Iris pigment epithelial cell (primary cell): Measurements from ENCODE around the gene HSD3B7.

ENCODE experiments used
- DNase-seq: peaks from one replicate; pipeline ENCODE4 v3.0.0-alpha.2; 2011; ENCODE audit warnings: low read depth

The HSD3B7 gene

DNA sequence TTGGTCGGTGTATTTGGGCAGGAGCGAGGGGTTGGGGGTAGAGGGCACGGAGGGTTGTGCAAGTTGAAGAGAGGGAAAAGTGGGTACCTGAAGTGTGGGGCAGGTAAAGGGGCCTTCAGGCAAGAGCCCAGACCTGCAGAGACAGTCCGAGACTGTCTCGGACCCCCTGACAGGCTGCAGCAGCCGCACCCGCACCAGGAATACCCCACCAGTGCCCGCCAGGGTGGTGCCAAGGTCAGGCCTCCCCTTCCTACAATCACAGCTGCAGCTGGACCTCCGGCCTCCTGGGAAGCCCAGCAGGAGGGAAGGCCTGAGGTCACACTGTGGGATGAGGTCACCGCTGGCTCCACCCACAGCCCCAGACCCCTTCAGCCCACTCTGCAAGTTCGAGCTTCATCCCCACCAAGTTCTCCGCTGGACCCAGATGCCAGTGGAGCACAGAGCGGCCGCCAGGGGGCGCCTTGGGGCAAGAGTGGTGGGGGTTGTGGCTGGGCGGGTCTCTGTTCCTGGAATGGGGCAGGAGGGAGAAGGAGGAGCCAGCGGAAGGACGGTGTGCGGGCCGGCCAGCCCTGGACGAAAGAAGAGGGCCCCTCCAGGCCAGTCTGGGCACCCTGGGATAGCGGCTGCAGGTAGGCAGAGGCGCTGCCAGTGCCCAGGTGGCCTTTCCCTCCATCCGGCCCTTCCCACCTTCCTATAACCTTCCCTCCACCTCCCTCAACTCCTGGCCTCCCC is at the start of gene HSD3B7:
Gene HSD3B7 (plus strand): TSS at position 539 of the 732 bp plus-strand sequence. CDS start 452 bp downstream, outside the sequence.
- peak; percentile 71 for DNase-seq

DNA sequence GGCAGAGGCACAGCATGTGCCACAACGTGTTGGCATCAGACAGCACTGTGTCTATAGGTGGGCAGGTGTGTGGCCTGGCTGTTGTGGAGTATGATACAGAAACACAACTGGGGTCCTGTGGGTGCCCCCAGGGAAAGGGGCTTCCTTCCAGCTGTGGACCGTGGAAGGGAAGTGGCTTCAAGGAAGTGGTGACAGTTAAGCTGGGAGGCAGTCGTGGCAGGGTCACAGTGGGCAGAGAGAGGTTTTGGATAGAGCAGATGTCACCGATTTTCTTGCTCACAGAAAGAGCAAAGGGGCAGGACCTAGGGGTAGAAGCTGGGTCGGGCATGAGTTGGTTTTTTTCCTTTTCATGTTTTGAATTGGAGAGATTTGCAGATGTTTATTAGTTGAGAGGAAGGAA is 47.3 kb upstream of the HSD3B7 start:
- no peak for DNase-seq

GRCh38 chr16:30939571-30939970 is 45.4 kb upstream of the HSD3B7 start:
- DNase-seq = peak; percentile 42

- DNase-seq = peak; percentile 73
Observed at GRCh38 chr16:30941600-30942425, 43.2 kb upstream of the HSD3B7 start.

DNA sequence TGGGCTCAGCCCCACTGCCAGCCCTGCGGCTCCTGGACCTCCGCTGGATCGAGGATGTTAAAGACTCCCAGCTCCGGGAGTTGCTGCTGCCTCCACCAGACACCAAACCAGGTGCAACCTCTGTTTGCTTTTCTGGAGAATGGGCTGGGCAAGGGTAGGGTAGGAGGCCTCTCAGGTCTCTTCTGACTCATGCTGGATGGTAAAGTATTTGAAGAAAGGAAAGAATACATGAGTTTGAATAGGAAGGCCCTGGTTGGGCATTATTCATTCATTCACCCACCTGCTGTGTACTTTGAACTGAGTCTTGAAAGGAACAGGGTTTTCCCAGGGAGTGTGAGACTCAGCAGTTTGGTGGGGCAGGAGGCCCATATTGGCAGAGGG is 42.6 kb upstream of the HSD3B7 start:
- no peak for DNase-seq

DNA sequence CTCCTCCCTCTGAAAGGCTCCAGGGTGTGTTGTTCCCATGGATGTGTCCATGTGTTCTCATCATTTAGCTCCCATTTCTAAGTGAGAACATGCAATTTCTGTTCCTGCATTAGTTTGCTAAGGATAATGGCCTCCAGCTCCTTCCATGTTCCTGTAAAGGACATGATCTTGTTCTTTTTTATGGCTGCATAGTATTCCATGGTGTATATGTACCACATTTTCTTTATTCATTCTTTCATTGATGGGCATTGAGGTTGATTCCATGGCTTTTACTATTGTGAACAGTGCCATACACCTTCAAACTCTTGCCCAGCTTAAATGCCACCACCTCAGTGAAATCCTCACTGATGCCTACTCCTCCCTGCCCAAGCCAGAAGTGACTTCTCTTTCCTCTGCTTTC is 40.7 kb upstream of the HSD3B7 start:
- no peak for DNase-seq

DNA sequence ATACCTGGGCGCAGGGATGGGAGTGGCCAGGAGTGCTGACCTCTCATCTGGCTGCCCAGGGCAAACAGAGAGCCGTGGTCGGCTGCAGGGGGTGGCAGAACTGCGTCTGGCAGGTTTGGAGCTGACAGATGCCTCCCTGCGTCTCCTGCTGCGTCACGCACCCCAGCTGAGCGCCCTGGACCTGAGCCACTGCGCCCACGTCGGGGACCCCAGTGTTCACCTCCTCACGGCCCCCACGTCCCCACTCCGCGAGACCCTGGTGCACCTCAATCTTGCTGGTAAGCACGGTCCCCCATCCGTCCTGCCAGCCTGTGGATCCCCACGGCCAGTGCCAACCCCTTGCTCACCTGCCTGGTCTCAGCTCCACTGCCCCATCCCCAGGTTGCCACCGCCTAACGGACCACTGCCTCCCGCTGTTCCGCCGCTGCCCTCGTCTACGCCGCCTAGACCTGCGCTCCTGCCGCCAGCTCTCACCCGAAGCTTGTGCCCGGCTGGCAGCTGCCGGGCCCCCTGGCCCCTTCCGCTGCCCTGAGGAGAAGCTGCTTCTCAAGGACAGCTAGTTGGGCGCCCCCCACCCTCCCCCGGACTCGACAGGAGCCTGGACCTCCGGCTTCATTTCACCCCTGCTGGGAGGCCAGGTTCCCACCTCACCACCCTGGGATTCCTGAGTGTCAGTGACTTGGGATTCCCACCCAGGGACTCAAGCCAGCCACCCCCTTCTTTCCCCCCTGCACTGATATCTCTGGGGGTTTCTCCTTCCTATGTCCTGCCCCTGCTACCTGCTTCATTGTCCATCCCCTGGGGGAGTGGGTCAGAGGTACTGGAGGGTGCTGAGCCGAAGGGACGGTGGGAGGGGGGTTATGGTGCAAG is 38.1 kb upstream of the HSD3B7 start:
- no peak for DNase-seq

- DNase-seq = no peak
Observed at GRCh38 chr16:30947541-30947858, 37.5 kb upstream of the HSD3B7 start.

- peak; percentile 98 for DNase-seq
Observed at GRCh38 chr16:30947859-30948666, 36.9 kb upstream of the HSD3B7 start.

DNA sequence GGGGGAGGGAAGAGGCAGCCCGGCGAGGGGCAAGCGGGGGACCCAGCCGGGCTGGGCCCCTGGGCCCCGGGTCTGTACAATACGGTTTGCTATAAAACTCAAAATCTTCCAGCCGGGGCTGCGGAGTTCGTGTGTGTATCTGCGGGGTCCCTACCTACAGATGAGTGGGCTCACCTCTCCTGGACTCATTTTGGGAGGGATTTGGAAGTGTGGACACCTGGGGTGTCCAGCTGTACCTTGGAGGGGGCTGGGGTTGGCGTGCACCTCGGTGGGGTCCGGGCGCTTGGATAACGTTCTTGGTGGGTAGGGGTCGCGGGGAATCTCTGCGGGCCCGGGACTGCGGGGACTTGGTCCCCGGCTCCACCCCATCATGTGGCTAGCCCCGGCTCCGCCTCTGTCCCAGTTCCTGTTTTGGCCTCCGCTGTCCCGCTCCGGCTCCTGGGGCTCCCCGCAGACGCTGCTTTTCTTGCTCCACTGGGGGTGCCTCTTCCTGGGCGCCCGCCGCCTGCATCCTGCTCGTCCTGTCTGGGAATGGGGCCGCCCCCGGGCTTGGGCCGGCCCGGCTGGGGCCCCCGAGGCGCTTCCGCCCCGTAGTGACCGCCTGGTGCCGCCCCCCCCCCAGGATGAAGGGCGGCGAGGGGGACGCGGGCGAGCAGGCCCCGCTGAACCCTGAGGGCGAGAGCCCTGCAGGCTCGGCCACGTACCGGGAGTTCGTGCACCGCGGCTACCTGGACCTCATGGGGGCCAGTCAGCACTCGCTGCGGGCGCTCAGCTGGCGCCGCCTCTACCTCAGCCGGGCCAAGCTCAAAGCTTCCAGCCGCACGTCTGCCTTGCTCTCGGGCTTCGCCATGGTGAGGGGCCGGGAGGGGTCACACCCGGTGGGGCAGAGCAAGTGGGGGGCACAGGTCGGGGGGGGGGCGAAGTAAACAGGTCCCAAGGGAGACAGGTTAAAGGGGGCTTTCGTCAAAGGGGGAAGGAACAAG is 36.0 kb upstream of the HSD3B7 start, which contains the start of gene ORAI3:
Gene ORAI3 (plus strand): TSS at position 402 of the 983 bp plus-strand sequence. CDS start 222 bp downstream, at position 624.
- DNase-seq = peak; percentile 63

DNA sequence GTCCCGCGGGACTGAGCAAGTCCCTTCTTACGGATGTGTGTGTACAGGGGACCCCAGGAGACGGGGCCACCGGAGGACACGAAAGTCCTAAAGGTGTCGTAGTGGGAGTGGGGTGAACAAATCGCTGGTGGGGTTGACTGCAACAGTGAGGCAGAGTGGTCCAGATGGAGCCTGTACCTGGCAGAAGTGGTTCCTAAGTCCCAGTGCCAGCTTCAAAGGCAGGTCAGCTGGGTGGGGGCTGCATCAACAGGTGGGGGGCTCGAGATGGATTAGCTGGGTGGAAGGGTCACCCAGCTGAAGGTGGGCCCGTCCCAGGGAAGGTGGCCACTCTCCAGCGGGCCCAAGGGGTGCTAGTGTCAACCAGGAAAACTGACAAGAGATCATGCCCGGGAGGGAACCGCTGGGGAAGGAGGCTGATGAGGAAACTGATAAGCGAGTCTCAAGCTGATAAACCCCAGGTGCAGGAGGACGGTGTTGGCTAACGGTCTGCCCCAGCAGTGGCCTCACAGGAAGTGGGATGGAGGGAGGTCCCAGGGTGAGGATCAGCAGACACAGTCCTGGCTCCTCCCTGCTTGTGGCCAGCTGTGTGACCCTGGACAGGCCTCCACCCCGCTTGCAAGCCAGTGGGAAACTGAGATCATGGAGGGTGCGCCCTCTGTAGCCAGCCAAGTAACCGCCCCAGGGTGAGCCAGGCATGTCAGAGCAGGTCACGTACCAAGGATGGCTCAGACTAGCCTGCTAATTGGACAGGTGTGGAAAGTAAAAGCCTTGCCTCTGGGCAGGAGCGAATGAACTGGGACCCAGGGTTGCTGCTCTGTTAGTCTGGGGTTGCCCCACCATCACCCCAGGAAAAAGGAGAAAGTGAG is 35.1 kb upstream of the HSD3B7 start:
- DNase-seq = peak; percentile 84

GRCh38 chr16:30950516-30951065 is 34.4 kb upstream of the HSD3B7 start:
- DNase-seq = no peak

GRCh38 chr16:30951193-30951592 is 33.8 kb upstream of the HSD3B7 start:
- no peak for DNase-seq

DNA sequence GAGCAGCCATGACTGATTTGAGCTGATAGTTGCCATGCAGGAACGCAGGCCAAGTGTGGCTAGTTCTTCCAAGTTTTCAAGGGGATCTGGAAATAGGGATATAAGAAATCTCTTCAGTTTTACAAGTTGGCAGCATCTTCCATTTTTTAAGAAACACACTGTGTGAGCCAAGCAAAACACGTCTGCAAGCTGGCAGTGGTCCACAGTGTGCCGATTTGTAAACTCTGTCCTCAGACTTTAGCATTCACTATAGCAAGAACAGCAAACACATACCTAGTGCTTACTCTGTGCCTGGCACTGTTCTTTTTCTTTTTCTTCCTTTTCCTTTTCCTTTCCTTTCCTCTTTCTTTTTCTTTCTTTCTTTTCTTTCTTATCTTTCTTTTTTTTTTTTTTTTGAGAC is 33.3 kb upstream of the HSD3B7 start:
- peak; percentile 61 for DNase-seq

DNA sequence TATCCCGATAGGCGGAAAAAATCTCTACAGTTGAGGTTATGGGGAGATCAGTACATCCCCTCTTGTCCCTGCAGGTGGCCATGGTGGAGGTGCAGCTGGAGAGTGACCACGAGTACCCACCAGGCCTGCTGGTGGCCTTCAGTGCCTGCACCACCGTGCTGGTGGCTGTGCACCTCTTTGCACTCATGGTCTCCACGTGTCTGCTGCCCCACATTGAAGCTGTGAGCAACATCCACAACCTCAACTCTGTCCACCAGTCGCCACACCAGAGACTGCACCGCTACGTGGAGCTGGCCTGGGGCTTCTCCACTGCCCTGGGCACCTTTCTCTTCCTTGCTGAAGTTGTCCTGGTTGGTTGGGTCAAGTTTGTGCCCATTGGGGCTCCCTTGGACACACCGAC is 31.9 kb upstream of the HSD3B7 start:
- no peak for DNase-seq

GRCh38 chr16:30953511-30954124 is 31.4 kb upstream of the HSD3B7 start:
- peak; percentile 80 for DNase-seq

DNA sequence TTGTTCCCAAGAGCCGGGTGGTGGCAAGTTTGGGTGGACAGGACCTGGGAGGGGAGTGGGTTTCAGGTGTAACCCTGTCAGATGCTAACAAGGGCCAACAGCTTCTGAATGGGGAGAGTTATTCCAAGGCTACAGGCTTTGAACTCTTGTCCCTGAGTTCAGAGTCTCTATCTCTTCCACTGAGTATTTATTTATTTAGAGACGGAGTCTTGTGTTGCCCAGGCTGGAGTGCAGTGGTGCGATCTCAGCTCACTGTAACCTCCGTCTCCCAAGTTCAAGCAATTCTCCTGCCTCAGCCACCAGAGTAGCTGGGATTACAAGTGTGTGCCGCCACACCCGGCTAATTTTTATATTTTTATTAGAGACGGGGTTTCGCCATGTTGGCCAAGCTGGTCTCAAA is 30.0 kb upstream of the HSD3B7 start:
- DNase-seq = no peak

DNA sequence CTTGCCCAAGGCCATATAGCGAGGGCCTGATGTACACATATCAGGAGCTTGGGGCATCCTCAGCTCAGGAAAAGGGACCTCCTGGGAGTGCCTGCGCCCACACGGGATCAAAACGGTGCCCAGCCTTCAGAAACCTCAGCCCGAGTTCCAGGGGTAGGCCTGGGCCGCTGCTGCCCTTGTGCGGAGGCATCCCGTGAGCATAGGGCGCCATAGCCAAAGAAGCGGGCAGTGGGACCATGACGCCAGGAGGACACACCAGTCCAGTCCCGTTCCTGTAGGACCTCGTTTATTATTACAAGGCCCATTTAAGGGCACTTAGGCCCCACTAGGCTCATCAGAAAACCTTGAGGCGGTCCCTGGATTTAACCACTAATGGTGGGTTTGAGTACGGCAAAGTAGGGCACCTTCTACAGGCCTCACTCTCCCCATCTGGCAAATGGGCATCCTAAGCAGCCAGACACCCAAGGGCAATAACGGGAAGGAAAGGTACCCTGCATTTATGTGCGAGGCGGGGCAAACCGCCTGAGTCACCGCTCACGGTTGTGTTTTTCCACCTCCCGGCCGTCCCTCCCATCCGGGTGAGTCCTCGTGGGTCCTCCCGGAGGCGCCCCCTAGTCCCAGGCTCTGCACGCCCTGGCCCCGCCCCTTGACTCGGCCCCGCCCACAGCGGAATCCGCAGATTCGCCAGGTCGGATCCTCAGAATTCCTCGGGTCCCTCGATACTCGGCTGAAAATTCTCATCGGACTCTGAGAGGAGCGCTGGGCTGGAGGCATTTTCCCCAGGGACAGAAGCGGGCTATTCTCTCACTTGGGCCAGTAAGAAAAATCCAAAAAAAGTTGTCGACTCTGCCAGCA is 28.2 kb upstream of the HSD3B7 start:
- peak; percentile 85 for DNase-seq
